Dendritic cell treated with granulocyte-macrophage colony-stimulating factor and Interleukin-4, amounts not matched to agents 40 ng/mL and 50 ng/mL, for 4 days (primary cell): ENCODE results near the gene TSSC4.

Experiments used
- H3K27ac Mint-ChIP-seq: one replicate; pipeline ENCODE4 v1.8.0; 2022; ENCODE audit warnings: mild to moderate bottlenecking, mixed read lengths
- H3K27me3 Mint-ChIP-seq: one replicate; pipeline ENCODE4 v1.8.0; 2022; ENCODE audit warnings: mild to moderate bottlenecking, mixed read lengths
- H3K36me3 Mint-ChIP-seq: one replicate; pipeline ENCODE4 v1.8.0; 2022; ENCODE audit warnings: low read depth, mixed read lengths
- H3K4me1 Mint-ChIP-seq: one replicate; pipeline ENCODE4 v1.8.0; 2022; ENCODE audit warnings: low read depth, mixed read lengths
- H3K4me3 Mint-ChIP-seq: one replicate; pipeline ENCODE4 v1.8.0; 2022; ENCODE audit warnings: mild to moderate bottlenecking, moderate library complexity, mixed read lengths
- H3K9me3 Mint-ChIP-seq: one replicate; pipeline ENCODE4 v1.8.0; 2022; ENCODE audit warnings: mixed read lengths
- intact Hi-C: fragments of 100-400 bp; cut with micrococcal nuclease; formaldehyde crosslinking; loops from one replicate; pipeline ENCODE4 v1.15.0; 2022

TSSC4 gene

DNA sequence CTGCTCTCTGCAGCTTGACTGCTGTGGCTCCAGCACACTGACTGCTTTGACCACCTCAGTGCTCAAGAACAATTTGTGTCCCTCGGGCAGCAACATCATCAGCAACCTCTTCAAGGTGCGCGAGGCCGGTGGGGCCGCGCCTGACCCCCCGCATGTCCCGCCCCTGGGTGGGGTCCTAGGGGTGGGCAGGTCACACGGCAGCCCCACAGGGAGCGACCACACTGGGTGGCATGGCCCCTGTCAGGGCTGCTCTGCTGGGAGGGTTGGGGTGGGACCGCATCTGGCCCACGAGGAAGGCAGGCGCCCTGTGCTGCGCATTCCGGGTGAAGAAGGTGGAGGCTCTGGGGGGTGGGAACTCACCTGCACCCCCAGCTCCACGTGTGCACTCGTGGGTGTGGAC, 4.7 kb upstream of the TSSC4 start:
- Mint-ChIP-seq H3K36me3 (peaks cover 81% of the 10 kb centered on the region), H3K9me3 (no peaks in the 10 kb centered on the region), H3K27ac (no peak overlapping the region), H3K27me3 (no peaks in the 10 kb centered on the region), H3K4me3 (no peak overlapping the region), H3K4me1 (peaks cover 24% of the 10 kb centered on the region)
- intact Hi-C loops: no loop called here

DNA sequence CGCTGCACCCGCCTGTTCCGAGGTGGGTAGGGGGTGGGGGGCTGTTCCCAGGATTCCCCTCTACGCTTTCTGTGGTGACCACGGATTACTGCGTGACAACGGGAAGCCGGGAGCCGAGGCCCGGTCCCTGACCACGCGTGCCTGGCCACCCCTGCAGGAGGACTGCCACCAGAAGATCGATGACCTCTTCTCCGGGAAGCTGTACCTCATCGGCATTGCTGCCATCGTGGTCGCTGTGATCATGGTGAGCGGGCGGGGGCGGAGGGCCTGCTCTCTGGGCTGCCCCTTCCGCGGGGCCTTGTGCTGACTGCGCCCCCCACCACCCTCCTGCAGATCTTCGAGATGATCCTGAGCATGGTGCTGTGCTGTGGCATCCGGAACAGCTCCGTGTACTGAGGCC, 4.1 kb upstream of the TSSC4 start:
- H3K4me3 Mint-ChIP-seq: no peak overlapping the region
- H3K27ac Mint-ChIP-seq: no peak overlapping the region
- H3K4me1 Mint-ChIP-seq: peaks cover 28% of the 10 kb centered on the region
- H3K9me3 Mint-ChIP-seq: no peaks in the 10 kb centered on the region
- H3K36me3 Mint-ChIP-seq: peaks cover 81% of the 10 kb centered on the region
- H3K27me3 Mint-ChIP-seq: no peaks in the 10 kb centered on the region
- intact Hi-C loops: no loop called here

DNA sequence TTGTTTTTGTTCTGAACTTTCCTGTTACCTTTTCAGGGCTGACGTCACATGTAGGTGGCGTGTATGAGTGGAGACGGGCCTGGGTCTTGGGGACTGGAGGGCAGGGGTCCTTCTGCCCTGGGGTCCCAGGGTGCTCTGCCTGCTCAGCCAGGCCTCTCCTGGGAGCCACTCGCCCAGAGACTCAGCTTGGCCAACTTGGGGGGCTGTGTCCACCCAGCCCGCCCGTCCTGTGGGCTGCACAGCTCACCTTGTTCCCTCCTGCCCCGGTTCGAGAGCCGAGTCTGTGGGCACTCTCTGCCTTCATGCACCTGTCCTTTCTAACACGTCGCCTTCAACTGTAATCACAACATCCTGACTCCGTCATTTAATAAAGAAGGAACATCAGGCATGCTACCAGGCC, 3.5 kb upstream of the TSSC4 start:
- Mint-ChIP-seq H3K4me3 (no peak overlapping the region), H3K9me3 (no peaks in the 10 kb centered on the region), H3K27ac (peak overlapping the region; percentile 73), H3K27me3 (no peaks in the 10 kb centered on the region), H3K4me1 (peaks cover 33% of the 10 kb centered on the region), H3K36me3 (peaks cover 78% of the 10 kb centered on the region)
- intact Hi-C loops: no loop called here

DNA sequence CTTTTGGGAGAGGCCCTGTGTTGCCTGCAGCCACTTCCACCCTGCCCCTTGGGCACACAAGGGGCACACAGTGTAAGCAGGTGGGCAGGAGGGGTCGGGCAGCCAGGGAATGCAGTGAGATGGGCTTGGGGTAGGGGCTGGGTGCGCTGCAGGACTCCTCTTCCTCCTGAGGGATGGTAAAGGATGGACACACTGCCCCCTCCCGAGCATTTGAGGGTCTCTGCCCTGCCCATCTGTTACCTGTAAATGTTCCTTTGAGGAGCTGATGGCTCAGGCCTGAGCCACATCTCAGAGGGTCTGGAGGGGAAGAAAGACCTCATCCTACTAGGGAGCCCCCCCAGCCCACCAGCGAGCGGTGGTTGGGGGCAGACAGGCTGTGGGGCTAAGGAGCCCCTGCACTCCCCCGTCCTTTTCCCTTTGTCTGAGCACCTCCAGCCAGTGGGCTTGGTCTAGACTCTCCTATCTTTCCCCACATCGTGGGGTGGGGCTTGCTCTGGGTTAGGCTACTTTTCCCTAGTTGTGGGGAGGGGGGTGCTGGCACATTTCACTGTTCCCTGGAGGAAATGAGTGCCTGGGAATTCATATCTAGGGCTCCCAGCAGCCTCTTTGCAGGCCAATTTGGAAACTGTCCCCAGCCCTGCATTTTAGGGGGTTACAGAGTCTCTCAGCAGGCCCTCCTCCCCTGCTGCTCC, 1.7 kb upstream of the TSSC4 start:
- peak overlapping the region; percentile 93 for H3K27ac Mint-ChIP-seq
- H3K36me3 Mint-ChIP-seq: peaks cover 78% of the 10 kb centered on the region
- H3K9me3 Mint-ChIP-seq: no peaks in the 10 kb centered on the region
- intact Hi-C loops: no loop called here
- no peaks in the 10 kb centered on the region for H3K27me3 Mint-ChIP-seq
- peaks cover 33% of the 10 kb centered on the region for H3K4me1 Mint-ChIP-seq
- peak overlapping the region; percentile 95 for H3K4me3 Mint-ChIP-seq

DNA sequence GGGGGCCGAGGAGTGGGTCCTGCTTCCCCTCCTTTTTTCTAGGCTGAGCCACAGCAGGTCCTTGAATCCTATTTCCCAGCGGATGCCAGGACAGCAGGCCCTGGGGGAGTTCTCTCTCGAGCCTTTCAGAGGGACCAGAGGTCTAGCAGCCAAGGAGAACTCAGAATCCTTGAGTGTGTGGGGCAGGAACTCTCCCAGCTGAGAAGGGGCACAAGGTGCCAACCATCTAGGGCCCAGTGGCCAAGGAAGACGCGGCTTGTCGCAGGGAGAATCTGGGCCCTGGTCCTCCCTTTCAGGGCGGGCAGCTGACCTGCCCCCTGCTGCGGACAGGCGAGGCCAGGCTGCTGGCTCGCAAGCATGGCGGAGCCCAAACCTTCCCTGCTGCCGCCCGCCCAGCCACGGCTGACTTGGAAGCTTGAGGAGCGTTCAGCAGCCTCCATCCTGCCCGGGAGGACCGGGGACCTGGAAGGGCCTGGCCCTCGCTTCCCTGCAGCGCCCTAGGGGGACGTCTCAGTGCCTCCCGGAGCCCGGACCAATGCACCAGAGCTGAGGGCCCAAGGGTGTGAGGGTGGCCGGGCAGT, 972 bp upstream of the TSSC4 start:
- intact Hi-C loops: loop anchor here (1.0 to 5.0 kb wide), 4 partner anchors 19 to 207 kb away; partner anchors contain the start of gene C11orf21
- no peaks in the 10 kb centered on the region for H3K9me3 Mint-ChIP-seq
- peaks cover 33% of the 10 kb centered on the region for H3K4me1 Mint-ChIP-seq
- peak overlapping the region; percentile 93 for H3K27ac Mint-ChIP-seq
- peak overlapping the region; percentile 95 for H3K4me3 Mint-ChIP-seq
- no peaks in the 10 kb centered on the region for H3K27me3 Mint-ChIP-seq
- peaks cover 78% of the 10 kb centered on the region for H3K36me3 Mint-ChIP-seq

DNA sequence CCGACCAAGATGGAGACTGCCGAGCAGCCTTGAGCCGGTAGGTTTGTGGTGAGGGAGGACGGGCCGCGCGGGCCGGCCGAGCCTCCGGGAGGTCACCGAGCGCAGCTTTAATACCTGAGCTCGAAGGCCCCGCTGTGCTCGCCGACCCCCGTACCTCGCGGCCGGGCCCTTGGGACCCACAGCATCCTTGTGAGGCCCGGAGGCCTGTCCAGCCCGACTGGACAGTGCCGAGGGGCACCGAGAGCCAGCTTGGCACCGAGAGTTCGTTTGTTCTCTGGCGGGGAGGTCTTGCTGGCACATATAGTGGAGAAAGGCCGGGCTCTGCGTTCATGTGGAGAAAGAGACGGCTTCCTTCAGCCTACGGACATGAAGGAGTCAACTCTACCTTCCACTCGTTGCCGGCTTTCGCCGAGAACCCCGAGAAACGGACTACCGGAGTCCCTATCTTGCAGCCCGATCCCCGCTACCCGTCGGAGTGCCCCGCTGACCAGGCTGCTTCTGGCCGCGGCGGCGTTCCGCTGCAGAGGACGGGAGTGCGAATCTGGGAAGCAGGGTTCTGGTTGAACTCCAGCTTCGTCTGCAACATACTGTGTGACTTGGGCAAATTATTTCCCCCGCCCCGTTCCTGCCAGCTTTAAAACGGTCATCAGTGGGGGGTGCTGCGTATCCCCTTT, 349 bp downstream of the TSSC4 start:
- intact Hi-C loops: loop anchor here (1.0 to 5.0 kb wide), 4 partner anchors 20 to 209 kb away; partner anchors contain the start of gene C11orf21
- peaks cover 33% of the 10 kb centered on the region for H3K4me1 Mint-ChIP-seq
- no peaks in the 10 kb centered on the region for H3K27me3 Mint-ChIP-seq
- H3K9me3 Mint-ChIP-seq: no peaks in the 10 kb centered on the region
- peaks cover 68% of the 10 kb centered on the region for H3K36me3 Mint-ChIP-seq
- peak overlapping the region; percentile 93 for H3K27ac Mint-ChIP-seq
- peak overlapping the region; percentile 95 for H3K4me3 Mint-ChIP-seq

DNA sequence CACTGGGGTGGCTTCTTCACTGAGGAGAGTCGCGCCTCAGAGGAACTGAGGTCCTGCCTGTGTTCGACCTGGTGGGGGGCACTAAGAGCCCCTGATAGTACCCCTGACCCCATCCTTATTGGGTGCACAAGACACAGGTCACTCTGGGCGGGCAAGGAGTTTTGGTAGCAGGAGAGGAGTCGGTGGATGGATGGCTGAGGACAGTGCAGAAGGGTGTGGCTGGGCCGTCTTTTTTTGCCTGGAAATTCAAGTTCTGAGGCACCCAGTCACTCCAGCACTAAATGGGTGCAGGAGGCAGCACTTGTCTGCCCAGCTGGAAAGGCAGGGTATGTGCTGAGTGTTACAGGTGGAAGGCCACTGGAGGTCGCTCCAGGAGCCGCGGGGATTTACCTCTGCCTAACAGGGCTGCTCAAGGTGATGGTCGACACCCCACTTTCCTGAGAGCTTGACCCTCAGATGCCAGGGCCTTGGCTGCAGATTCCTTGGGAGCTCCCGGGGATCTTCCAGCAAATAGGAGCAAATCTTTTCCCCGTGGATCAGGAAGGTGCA, 960 bp downstream of the TSSC4 start:
- Mint-ChIP-seq H3K4me1 (peaks cover 33% of the 10 kb centered on the region), H3K27ac (peak overlapping the region; percentile 93), H3K36me3 (peaks cover 62% of the 10 kb centered on the region), H3K27me3 (no peaks in the 10 kb centered on the region), H3K9me3 (no peaks in the 10 kb centered on the region), H3K4me3 (peak overlapping the region; percentile 95)
- intact Hi-C loops: loop anchor here (2.0 to 5.0 kb wide), 2 partner anchors 21 to 209 kb away; no protein-coding TSS in a partner anchor

DNA sequence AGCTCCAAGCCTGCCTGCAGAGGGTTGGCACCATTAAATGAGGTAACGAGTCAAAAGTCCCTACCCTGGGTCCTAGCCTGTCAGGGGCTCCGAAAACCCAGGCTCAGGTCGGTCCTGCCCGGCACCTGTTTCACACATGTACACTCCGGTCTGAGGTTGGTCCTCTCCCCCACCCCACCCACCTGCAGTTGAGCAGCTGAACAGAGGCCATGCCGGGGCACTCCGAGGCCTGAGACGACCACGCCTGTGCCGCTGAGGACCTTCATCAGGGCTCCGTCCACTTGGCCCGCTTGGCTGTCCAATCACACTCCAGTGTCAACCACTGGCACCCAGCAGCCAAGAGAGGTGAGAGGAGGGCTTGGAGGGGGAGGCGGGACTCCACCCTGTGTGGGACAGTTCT, 1.6 kb downstream of the TSSC4 start:
- intact Hi-C loops: loop anchor here (5.0 kb wide), 1 partner anchor 210 kb away; no protein-coding TSS in a partner anchor
- H3K4me3 Mint-ChIP-seq: peak overlapping the region; percentile 95
- H3K4me1 Mint-ChIP-seq: peaks cover 31% of the 10 kb centered on the region
- H3K36me3 Mint-ChIP-seq: peaks cover 56% of the 10 kb centered on the region
- no peak overlapping the region for H3K27ac Mint-ChIP-seq
- no peaks in the 10 kb centered on the region for H3K27me3 Mint-ChIP-seq
- no peaks in the 10 kb centered on the region for H3K9me3 Mint-ChIP-seq

DNA sequence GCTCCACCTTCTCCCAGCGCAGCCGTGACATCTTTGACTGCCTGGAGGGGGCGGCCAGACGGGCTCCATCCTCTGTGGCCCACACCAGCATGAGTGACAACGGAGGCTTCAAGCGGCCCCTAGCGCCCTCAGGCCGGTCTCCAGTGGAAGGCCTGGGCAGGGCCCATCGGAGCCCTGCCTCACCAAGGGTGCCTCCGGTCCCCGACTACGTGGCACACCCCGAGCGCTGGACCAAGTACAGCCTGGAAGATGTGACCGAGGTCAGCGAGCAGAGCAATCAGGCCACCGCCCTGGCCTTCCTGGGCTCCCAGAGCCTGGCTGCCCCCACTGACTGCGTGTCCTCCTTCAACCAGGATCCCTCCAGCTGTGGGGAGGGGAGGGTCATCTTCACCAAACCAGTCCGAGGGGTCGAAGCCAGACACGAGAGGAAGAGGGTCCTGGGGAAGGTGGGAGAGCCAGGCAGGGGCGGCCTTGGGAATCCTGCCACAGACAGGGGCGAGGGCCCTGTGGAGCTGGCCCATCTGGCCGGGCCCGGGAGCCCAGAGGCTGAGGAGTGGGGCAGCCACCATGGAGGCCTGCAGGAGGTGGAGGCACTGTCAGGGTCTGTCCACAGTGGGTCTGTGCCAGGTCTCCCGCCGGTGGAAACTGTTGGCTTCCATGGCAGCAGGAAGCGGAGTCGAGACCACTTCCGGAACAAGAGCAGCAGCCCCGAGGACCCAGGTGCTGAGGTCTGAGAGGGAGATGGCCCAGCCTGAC, 2.5 kb downstream of the TSSC4 start:
- Mint-ChIP-seq H3K4me1 (peaks cover 24% of the 10 kb centered on the region), H3K27me3 (peaks cover 2% of the 10 kb centered on the region)
- intact Hi-C loops: loop anchor here (5.0 kb wide), 1 partner anchor 211 kb away; no protein-coding TSS in a partner anchor

DNA sequence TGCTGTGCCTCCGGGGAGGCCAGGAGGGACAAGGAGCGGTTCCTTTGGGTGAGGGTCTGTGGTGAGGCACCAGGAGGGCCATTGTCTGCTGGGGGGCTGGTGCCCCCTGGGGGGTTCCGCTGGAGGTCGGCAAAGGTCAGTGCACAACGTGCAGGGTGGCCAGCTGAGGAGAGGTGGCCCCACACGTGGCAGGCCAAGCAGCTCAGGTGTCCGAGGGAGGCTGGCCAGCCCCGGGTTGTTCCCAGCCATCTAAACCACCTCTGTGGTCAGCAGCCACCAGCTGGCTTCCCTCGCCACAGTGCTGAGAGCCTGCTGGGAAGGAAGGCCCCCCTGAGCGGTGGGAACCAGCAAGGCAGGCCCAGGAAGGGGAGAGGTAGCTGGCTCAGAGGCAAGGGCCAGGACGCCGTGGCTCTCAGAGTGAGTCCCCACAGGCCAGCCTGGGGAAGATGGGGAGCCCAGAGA, 4.2 kb downstream of the TSSC4 start:
- H3K36me3 Mint-ChIP-seq: peaks cover 40% of the 10 kb centered on the region
- H3K9me3 Mint-ChIP-seq: no peaks in the 10 kb centered on the region
- H3K4me1 Mint-ChIP-seq: peaks cover 9% of the 10 kb centered on the region
- peaks cover 5% of the 10 kb centered on the region for H3K27me3 Mint-ChIP-seq
- no peak overlapping the region for H3K27ac Mint-ChIP-seq
- intact Hi-C loops: loop anchor here (5.0 kb wide), 1 partner anchor 212 kb away; no protein-coding TSS in a partner anchor
- no peak overlapping the region for H3K4me3 Mint-ChIP-seq

More for the DNA sequence above, 2.5 kb downstream of the TSSC4 start:
- Mint-ChIP-seq H3K27ac (no peak overlapping the region), H3K4me3 (no peak overlapping the region), H3K36me3 (peaks cover 46% of the 10 kb centered on the region), H3K9me3 (no peaks in the 10 kb centered on the region)

DNA sequence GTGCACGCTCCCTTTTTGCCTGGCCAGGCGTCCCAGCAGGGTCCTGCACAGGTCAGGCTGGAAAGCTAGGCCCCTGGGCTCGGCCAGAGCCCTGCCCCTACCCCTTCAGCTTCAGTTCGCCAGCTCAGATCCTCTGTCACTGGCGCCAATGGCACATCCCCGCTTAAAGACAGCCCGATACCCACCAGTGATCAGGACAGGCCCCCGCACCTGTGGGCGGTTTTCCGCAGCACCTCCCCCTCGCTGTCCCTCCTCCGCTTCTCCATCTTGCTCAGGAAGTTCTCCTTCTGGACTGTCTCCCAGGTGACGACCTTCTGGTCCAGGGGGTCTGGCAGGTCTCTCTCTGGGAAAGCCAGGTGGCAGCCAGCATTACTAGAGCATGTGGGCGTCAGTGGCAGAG, 5.9 kb downstream of the TSSC4 start:
- Mint-ChIP-seq H3K27me3 (peaks cover 11% of the 10 kb centered on the region), H3K27ac (no peak overlapping the region), H3K4me1 (peaks cover 5% of the 10 kb centered on the region), H3K36me3 (peaks cover 31% of the 10 kb centered on the region), H3K9me3 (no peaks in the 10 kb centered on the region), H3K4me3 (no peak overlapping the region)
- intact Hi-C loops: no loop called here

DNA sequence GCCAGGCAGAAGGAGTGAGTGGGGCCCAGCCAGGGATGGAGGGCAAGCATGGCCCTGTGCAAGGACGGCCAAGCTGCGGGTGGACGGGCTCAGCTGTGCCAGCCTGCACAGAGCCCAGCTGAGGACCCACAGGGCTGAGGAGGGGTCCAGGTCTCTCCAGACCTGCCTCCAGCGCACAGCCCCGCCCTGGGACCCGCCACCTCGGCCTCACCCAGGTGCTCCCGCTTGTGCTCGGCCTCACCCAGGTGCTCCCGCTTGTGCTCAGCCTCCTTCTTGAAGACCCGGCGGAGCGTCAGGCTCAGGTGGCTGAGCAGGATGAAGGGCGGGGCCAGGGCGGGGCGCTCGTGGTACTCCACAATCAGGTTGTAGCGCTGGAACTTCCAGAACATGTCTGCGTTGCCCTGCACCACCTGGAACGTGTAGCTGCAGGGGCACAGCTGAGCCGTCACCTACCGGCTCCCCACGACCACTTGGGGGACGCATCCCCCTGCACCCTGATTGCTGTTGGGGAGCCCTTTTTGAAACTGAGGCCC, 6.4 kb downstream of the TSSC4 start:
- H3K4me1 Mint-ChIP-seq: peaks cover under 1% of the 10 kb centered on the region
- peaks cover 29% of the 10 kb centered on the region for H3K36me3 Mint-ChIP-seq
- H3K27me3 Mint-ChIP-seq: peaks cover 11% of the 10 kb centered on the region
- intact Hi-C loops: no loop called here
- H3K4me3 Mint-ChIP-seq: no peak overlapping the region
- no peak overlapping the region for H3K27ac Mint-ChIP-seq
- H3K9me3 Mint-ChIP-seq: no peaks in the 10 kb centered on the region

DNA sequence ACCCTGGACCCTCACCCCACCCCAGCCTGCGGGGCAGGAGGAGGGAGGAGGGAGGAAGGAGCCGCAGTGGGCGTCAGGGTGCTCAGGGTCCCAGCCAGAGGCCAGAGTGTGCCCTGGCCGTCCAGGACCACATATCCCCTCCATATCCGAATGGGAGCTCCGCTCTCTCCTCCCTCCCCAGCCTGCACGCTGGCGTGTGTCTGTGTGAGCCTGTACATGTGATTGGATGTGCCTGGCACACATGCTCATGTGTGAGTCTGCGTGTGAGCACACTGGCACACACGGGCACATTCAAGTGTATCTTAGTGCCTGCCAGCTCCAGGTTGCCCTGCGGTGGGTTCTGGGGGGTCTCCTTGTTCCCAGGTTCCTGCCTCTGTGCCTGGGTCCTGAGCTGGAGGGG, 8.1 kb downstream of the TSSC4 start:
- H3K36me3 Mint-ChIP-seq: peaks cover 12% of the 10 kb centered on the region
- H3K27ac Mint-ChIP-seq: no peak overlapping the region
- H3K27me3 Mint-ChIP-seq: peaks cover 19% of the 10 kb centered on the region
- H3K9me3 Mint-ChIP-seq: no peaks in the 10 kb centered on the region
- H3K4me3 Mint-ChIP-seq: no peak overlapping the region
- intact Hi-C loops: no loop called here
- H3K4me1 Mint-ChIP-seq: no peaks in the 10 kb centered on the region
